MM.1S (cell line): ENCODE measurements around the gene PTCH2.

Experiments
- DNase-seq: peaks from one replicate; pipeline ENCODE4 v3.0.0-alpha.2; 2015
- H2AFZ ChIP-seq: fragments of 300-600 bp; sonication (generic); 2 replicates; pipeline ENCODE4 v1.6.0; 2016; ENCODE audit warnings: antibody characterized with exemption, low read length
- H3F3A ChIP-seq: fragments of 300-600 bp; sonication (generic); 2 replicates; pipeline ENCODE4 v1.6.1; 2016; ENCODE audit warnings: mild to moderate bottlenecking, antibody characterized with exemption, low read length, moderate library complexity, mixed read lengths; ENCODE audit not compliant: insufficient read depth
- H3K27ac ChIP-seq: fragments of 300-600 bp; sonication (generic); 2 replicates; pipeline ENCODE4 v1.5.1; 2016; ENCODE audit warnings: mild to moderate bottlenecking, low read length
- H3K27me3 ChIP-seq: fragments of 300-600 bp; sonication (generic); replicated peaks from 2 replicates; pipeline ENCODE4 v1.6.0; 2016; ENCODE audit warnings: low read length; ENCODE audit not compliant: insufficient read depth
- H3K36me3 ChIP-seq: fragments of 300-600 bp; sonication (generic); replicated peaks from 2 replicates; pipeline ENCODE4 v1.6.1; 2016; ENCODE audit warnings: mild to moderate bottlenecking, low read length, mixed read lengths; ENCODE audit not compliant: insufficient read depth
- H3K4me1 ChIP-seq: fragments of 300-600 bp; sonication (generic); 2 replicates; pipeline ENCODE4 v1.6.1; 2016; ENCODE audit warnings: low read length, mixed read lengths
- H3K4me2 ChIP-seq: fragments of 300-600 bp; sonication (generic); 2 replicates; pipeline ENCODE4 v1.6.0; 2016; ENCODE audit warnings: low read depth, low read length
- H3K4me3 ChIP-seq: fragments of 300-600 bp; sonication (generic); 2 replicates; pipeline ENCODE4 v1.5.1; 2016; ENCODE audit warnings: low read length, mixed read lengths
- H3K79me2 ChIP-seq: fragments of 300-600 bp; sonication (generic); 2 replicates; pipeline ENCODE4 v1.6.1; 2016; ENCODE audit warnings: mixed run types, low read length, mixed read lengths
- H3K9ac ChIP-seq: fragments of 300-600 bp; sonication (generic); 2 replicates; pipeline ENCODE4 v1.6.1; 2016; ENCODE audit warnings: low read length, mixed read lengths
- H3K9me2 ChIP-seq: fragments of 300-600 bp; sonication (generic); replicated peaks from 2 replicates; pipeline ENCODE4 v1.6.1; 2016; ENCODE audit warnings: mild to moderate bottlenecking, low read length, mixed read lengths; ENCODE audit not compliant: insufficient read depth
- H3K9me3 ChIP-seq: fragments of 300-600 bp; sonication (generic); replicated peaks from 2 replicates; pipeline ENCODE4 v1.6.1; 2016; ENCODE audit warnings: mild to moderate bottlenecking, low read length, mixed read lengths; ENCODE audit not compliant: insufficient read depth
- H4K20me1 ChIP-seq: fragments of 300-600 bp; sonication (generic); 2 replicates; pipeline ENCODE4 v1.6.1; 2016; ENCODE audit warnings: mild to moderate bottlenecking, low read length, moderate library complexity, mixed read lengths; ENCODE audit not compliant: insufficient read depth
- EZH2 ChIP-seq: fragments of 300-600 bp; sonication (generic); optimal IDR thresholded peaks from 2 replicates; pipeline ENCODE3; 2017; ENCODE audit warnings: low read depth, mild to moderate bottlenecking, antibody characterized with exemption, low read length, mixed read lengths
- EZH2phosphoT487 ChIP-seq: fragments of 300-600 bp; sonication (generic); IDR thresholded peaks from 2 replicates; pipeline ENCODE4 v1.6.1; 2018; ENCODE audit warnings: antibody characterized with exemption, low read length
- TF ChIP-seq, protein P1 (sequence below): fragments of 300-600 bp; sonication (generic); IDR thresholded peaks from 2 replicates; pipeline ENCODE4 v1.5.1; 2016; ENCODE audit warnings: antibody characterized with exemption, low read length, mixed read lengths

PTCH2 gene

DNA sequence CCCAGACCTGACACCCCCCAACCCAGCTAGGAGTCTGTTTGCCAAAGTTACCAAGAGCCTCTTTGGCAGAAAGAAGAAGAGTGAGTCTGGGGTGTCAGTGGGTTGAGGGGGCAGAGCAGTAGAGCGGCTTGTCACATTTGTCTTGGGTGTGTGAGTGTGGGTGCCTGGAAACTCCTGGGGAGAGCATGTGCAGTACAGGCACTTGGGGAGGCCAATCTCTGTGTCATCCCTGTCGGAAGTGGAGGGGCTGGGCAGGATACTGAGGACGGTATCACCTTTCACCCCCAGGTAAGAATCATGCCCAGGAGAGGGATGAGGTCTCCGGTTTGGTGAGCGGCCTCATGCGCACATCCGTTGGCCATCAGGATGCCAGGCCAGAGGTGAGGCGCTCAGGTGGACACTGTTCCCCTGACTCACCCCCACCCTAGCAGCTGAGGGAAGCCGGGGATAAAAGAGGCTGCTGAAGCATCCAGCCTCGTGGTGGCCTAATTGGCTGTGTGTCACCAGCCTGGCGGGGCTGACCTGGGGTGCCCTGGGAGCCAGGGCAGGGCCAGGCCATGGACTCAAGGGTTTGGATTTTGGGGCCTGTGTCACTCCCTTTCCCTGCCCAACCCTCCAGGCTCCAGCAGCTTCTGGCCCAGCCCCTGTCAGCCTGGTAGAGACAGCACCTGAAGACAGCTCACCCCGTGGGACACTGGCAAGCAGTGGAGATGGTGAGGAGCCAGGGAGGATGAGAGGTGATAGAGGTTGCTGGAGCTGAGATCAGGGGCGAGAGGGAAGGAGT is 39.5 kb downstream of the PTCH2 start:
- no peaks in the 10 kb centered on the region for H3K9me2 ChIP-seq
- H3K4me2 ChIP-seq = no peak overlapping the region
- peaks cover 4% of the 10 kb centered on the region; the same call in 1 of the 2 replicates for H3K4me1 ChIP-seq
- DNase-seq = no peak
- H2AFZ ChIP-seq = no peak overlapping the region
- no peak for TF ChIP-seq EZH2
- no peak for TF ChIP-seq EZH2phosphoT487
- TF ChIP-seq, protein P1, sequence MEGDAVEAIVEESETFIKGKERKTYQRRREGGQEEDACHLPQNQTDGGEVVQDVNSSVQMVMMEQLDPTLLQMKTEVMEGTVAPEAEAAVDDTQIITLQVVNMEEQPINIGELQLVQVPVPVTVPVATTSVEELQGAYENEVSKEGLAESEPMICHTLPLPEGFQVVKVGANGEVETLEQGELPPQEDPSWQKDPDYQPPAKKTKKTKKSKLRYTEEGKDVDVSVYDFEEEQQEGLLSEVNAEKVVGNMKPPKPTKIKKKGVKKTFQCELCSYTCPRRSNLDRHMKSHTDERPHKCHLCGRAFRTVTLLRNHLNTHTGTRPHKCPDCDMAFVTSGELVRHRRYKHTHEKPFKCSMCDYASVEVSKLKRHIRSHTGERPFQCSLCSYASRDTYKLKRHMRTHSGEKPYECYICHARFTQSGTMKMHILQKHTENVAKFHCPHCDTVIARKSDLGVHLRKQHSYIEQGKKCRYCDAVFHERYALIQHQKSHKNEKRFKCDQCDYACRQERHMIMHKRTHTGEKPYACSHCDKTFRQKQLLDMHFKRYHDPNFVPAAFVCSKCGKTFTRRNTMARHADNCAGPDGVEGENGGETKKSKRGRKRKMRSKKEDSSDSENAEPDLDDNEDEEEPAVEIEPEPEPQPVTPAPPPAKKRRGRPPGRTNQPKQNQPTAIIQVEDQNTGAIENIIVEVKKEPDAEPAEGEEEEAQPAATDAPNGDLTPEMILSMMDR = no peak
- H3K27me3 ChIP-seq = no peaks in the 10 kb centered on the region
- H3K27ac ChIP-seq = no peak overlapping the region
- H3K79me2 ChIP-seq = peaks cover 5% of the 10 kb centered on the region; the same call in 1 of the 2 replicates
- H3F3A ChIP-seq = peaks cover 5% of the 10 kb centered on the region; the same call in 1 of the 2 replicates
- H3K9ac ChIP-seq = no peak overlapping the region
- no peaks in the 10 kb centered on the region for H3K9me3 ChIP-seq
- H3K4me3 ChIP-seq = no peak overlapping the region
- H3K36me3 ChIP-seq = no peaks in the 10 kb centered on the region
- no peaks in the 10 kb centered on the region for H4K20me1 ChIP-seq

DNA sequence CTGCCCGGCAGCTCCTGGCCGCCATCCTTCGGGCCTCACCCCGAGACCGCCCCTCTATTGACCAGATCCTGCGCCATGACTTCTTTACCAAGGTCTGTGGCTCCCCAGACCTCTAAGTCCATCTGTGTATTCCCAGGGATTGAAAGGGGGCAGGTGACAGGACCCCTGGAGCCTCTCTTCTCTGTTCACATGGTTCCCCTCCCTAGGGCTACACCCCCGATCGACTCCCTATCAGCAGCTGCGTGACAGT is 40.1 kb downstream of the PTCH2 start:
- Histone ChIP-seq H3K79me2 (peaks cover 5% of the 10 kb centered on the region; the same call in 1 of the 2 replicates), H3K9me3 (no peaks in the 10 kb centered on the region), H3K9me2 (no peaks in the 10 kb centered on the region), H3K4me1 (peaks cover 4% of the 10 kb centered on the region; the same call in 1 of the 2 replicates), H3K27me3 (no peaks in the 10 kb centered on the region), H3K9ac (no peak overlapping the region), H3K27ac (no peak overlapping the region), H3K4me2 (no peak overlapping the region), H3F3A (peaks cover 5% of the 10 kb centered on the region; the same call in 1 of the 2 replicates), H3K36me3 (no peaks in the 10 kb centered on the region), H3K4me3 (no peak overlapping the region), H4K20me1 (no peaks in the 10 kb centered on the region), H2AFZ (no peak overlapping the region)
- no peak for TF ChIP-seq EZH2phosphoT487
- no peak for TF ChIP-seq EZH2
- TF ChIP-seq, protein P1 = no peak
- no peak for DNase-seq

DNA sequence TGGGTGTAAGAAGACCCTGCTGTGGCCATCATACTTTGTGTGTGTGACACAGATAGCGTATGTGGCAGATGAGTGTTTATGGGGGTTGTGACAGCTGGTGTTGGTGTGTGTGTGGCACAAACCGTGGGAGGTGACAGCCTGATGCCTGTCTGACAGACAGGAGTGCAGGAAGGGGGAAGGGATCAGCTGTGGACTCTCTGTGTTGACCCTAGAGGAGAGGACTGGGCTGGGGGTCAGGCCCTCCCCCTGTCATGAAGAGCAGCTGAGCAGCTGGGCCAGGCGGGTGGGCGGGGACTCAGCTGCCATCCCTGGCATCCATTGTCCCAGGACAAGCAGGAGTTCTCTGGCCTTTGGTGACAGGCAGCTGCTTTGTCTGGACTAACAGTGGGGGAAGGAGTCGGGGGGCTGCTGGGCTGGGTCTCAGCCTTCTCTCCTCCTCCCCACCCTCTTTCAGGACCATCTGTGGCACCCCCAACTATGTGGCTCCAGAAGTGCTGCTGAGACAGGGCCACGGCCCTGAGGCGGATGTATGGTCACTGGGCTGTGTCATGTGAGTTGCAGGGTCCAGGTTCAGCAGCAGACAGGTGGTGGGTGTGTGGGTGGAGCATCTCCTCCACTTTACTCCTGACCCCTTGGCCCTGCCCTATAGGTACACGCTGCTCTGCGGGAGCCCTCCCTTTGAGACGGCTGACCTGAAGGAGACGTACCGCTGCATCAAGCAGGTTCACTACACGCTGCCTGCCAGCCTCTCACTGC is 40.6 kb downstream of the PTCH2 start:
- no peak overlapping the region for H3K4me3 ChIP-seq
- no peak for TF ChIP-seq EZH2
- TF ChIP-seq, protein P1 = no peak
- no peak for TF ChIP-seq EZH2phosphoT487

More for the DNA sequence above, 40.6 kb downstream of the PTCH2 start:
- no peaks in the 10 kb centered on the region for H4K20me1 ChIP-seq
- peaks cover 5% of the 10 kb centered on the region; the same call in 1 of the 2 replicates for H3K79me2 ChIP-seq
- H3K27ac ChIP-seq = no peak overlapping the region
- H3K9ac ChIP-seq = no peak overlapping the region
- peaks cover 5% of the 10 kb centered on the region; the same call in 1 of the 2 replicates for H3F3A ChIP-seq
- H3K36me3 ChIP-seq = no peaks in the 10 kb centered on the region
- no peak overlapping the region for H3K4me2 ChIP-seq
- H3K9me2 ChIP-seq = no peaks in the 10 kb centered on the region
- no peaks in the 10 kb centered on the region for H3K9me3 ChIP-seq
- DNase-seq = no peak
- H3K4me1 ChIP-seq = peaks cover 4% of the 10 kb centered on the region; the same call in 1 of the 2 replicates
- H2AFZ ChIP-seq = no peak overlapping the region
- H3K27me3 ChIP-seq = no peaks in the 10 kb centered on the region
